Measurements from ENCODE around the gene MYL11.

The MYL11 gene

GRCh38 chr16:30418350-30419181, 44.0 kb downstream of the MYL11 start:
- no peak for DNase-seq (ENCODE audit: low read depth in 2 of 2)

GRCh38 chr16:30421010-30421409, 46.4 kb downstream of the MYL11 start:
- DNase-seq (ENCODE audit: low read depth in 2 of 2) = no peak
